Keratinocyte (primary cell): ENCODE measurements around the gene CYP2U1. TPM values are rescaled to one million over a fixed set of nuclear protein-coding genes. Genes with fewer than 3 reads are reported as not detected.

Experiments used
- DNase-seq: peaks from one replicate; pipeline ENCODE4 v3.0.0-alpha.2; 2011; ENCODE audit warnings: low read depth, missing footprints, low spot score
- FAIRE-seq: peaks from 2 replicates; lab custom pipeline; 2011; peaks lifted over from hg19 to GRCh38; lab: Jason Lieb, UNC
- H2AFZ ChIP-seq: 2 replicates; pipeline ENCODE4 v1.6.0; 2012; ENCODE audit warnings: low read length, control low read depth, inconsistent platforms; ENCODE audit not compliant: control insufficient read depth
- H3K27ac ChIP-seq: 2 replicates; pipeline ENCODE4 v1.5.1; 2011; ENCODE audit warnings: low read length; ENCODE audit not compliant: control insufficient read depth, insufficient read depth
- H3K27me3 ChIP-seq: 3 replicates; pipeline ENCODE4 v1.6.0; 2011; ENCODE audit warnings: low read length; ENCODE audit not compliant: control insufficient read depth, insufficient read depth; ENCODE audit errors: extremely low read depth
- H3K36me3 ChIP-seq, 2 experiments: 2 replicates in 1 of 2; 3 replicates in 1 of 2; pipeline ENCODE4 v1.5.1; 2011; ENCODE audit warnings: low read length in 2 of 2, mild to moderate bottlenecking in 1 of 2; ENCODE audit not compliant: control insufficient read depth in 2 of 2, insufficient read depth in 2 of 2; ENCODE audit errors: extremely low read depth in 1 of 2
- H3K4me1 ChIP-seq: 3 replicates; pipeline ENCODE4 v1.5.1; 2011; ENCODE audit warnings: low read length; ENCODE audit not compliant: control insufficient read depth, insufficient read depth; ENCODE audit errors: extremely low read depth
- H3K4me2 ChIP-seq: 3 replicates; pipeline ENCODE4 v1.6.0; 2011; ENCODE audit warnings: low read depth, low read length; ENCODE audit not compliant: control insufficient read depth, insufficient read depth; ENCODE audit errors: extremely low read depth
- H3K4me3 ChIP-seq, 3 experiments: fragments of 200-600 bp in 1 of 3; sonication (generic) in 1 of 3; 2 replicates in 2 of 3; 3 replicates in 1 of 3; pipeline ENCODE4 v1.5.1; 2011 to 2016; ENCODE audit warnings: low read length in 3 of 3, mild to moderate bottlenecking in 3 of 3, control low read depth in 2 of 3, inconsistent platforms in 1 of 3, low read depth in 1 of 3, mixed read lengths in 1 of 3, mixed run types in 1 of 3, moderate library complexity in 1 of 3; ENCODE audit not compliant: control insufficient read depth in 2 of 3, insufficient read depth in 2 of 3; ENCODE audit errors: extremely low read depth in 1 of 3
- H3K79me2 ChIP-seq: 2 replicates; pipeline ENCODE4 v1.6.0; 2012; ENCODE audit warnings: low read length; ENCODE audit not compliant: control insufficient read depth, insufficient read depth
- H3K9ac ChIP-seq: 3 replicates; pipeline ENCODE4 v1.6.0; 2011; ENCODE audit warnings: low read length; ENCODE audit not compliant: control insufficient read depth, insufficient read depth; ENCODE audit errors: extremely low read depth
- H3K9me1 ChIP-seq: 3 replicates; pipeline ENCODE4 v1.6.0; 2011; ENCODE audit warnings: low read length; ENCODE audit not compliant: control insufficient read depth, insufficient read depth; ENCODE audit errors: extremely low read depth
- H3K9me3 ChIP-seq: 2 replicates; pipeline ENCODE4 v1.5.1; 2012; ENCODE audit warnings: low read depth, low read length; ENCODE audit not compliant: control insufficient read depth
- H4K20me1 ChIP-seq: 3 replicates; pipeline ENCODE4 v1.6.0; 2011; ENCODE audit warnings: low read length; ENCODE audit not compliant: control insufficient read depth, insufficient read depth; ENCODE audit errors: extremely low read depth
- CTCF ChIP-seq, 3 experiments: IDR thresholded peaks in 1 of 3; conservative IDR thresholded peaks in 1 of 3; optimal IDR thresholded peaks in 1 of 3; 2 replicates in 2 of 3; 3 replicates in 1 of 3; pipeline versions ENCODE3 to v1.5.1; 2011; ENCODE audit warnings: low read length in 3 of 3, mild to moderate bottlenecking in 3 of 3, moderate library complexity in 2 of 3, control low read depth in 1 of 3, inconsistent platforms in 1 of 3; ENCODE audit not compliant: insufficient read depth in 2 of 3; ENCODE audit errors: extremely low read depth in 1 of 3
- EZH2 ChIP-seq: IDR thresholded peaks from one replicate; pipeline ENCODE4 v1.6.1; 2012; ENCODE audit warnings: inconsistent platforms, mild to moderate bottlenecking, low read length, moderate library complexity
- dilution Hi-C: fragments of 300-500 bp; cut with MboI; formaldehyde crosslinking; loops from one replicate; pipeline ENCODE4 v1.7.0; 2020; ENCODE audit warnings: low sequenced_read_pairs; ENCODE audit not compliant: extremely low pct_ligation_motif_present
- polyA plus RNA-seq, 5 experiments: library from polyadenylated mRNA; depleted of rRNA in 3 of 5; stranded (reverse) in 3 of 5; stranded (forward) in 1 of 5; unstranded in 1 of 5; fragments of >200 nt; gene quantifications; 1 replicate in 1 of 5; 2 replicates in 3 of 5; 3 replicates in 1 of 5; pipeline versions ENCODE4 v1.2.1 to v1.2.3, GENCODE V29; 2011 to 2012; ENCODE audit warnings: missing spikeins in 2 of 5, low read depth in 1 of 5, low replicate concordance in 1 of 5

Gene CYP2U1
- polyA plus RNA-seq, 1 donor (not counting 4 experiments of a cell fraction or from before 2014, with no cell fraction given): 3.4 TPM

- Histone ChIP-seq H3K9me1 (no peaks in the 10 kb centered on the region), H3K4me2 (no peak overlapping the region), H2AFZ (no peak overlapping the region), H3K4me1 (peaks cover 30% of the 10 kb centered on the region), H3K27ac (no peak overlapping the region), H3K27me3 (no peaks in the 10 kb centered on the region), H3K36me3 (peaks cover 2 to 8% of the 10 kb centered on the region in 2 experiments), H4K20me1 (no peaks in the 10 kb centered on the region), H3K9me3 (no peaks in the 10 kb centered on the region), H3K9ac (no peak overlapping the region), H3K4me3 (no peak overlapping the region), H3K79me2 (peaks cover 2% of the 10 kb centered on the region)
- DNase-seq: no peak
- dilution Hi-C loops: loop anchor here (25.0 kb wide), 1 partner anchor 138 kb away; no protein-coding TSS in a partner anchor
- peak; percentile 2 to 26 (median 17) for TF ChIP-seq CTCF (optimal IDR thresholded peaks at IDR 0.05 in 1 of 3, IDR thresholded peaks at IDR 0.05 in 1 of 3, conservative IDR thresholded peaks at IDR 0.05 in 1 of 3; ENCODE audit: extremely low read depth in 1 of 3, insufficient read depth in 2 of 3, low read length in 3 of 3)
- no peak for TF ChIP-seq EZH2
- peak; percentile 36 for FAIRE-seq
Observed at GRCh38 chr4:107900067-107900466, 31.3 kb upstream of the CYP2U1 start.

GRCh38 chr4:107900508-107900907 is 30.8 kb upstream of the CYP2U1 start:
- Histone ChIP-seq H4K20me1 (no peaks in the 10 kb centered on the region), H3K79me2 (peaks cover 2% of the 10 kb centered on the region), H3K27me3 (no peaks in the 10 kb centered on the region), H3K9me1 (no peaks in the 10 kb centered on the region), H3K9ac (no peak overlapping the region), H3K27ac (no peak overlapping the region), H3K36me3 (peaks cover 2 to 8% of the 10 kb centered on the region in 2 experiments), H3K4me3 (no peak overlapping the region), H3K4me1 (peaks cover 26% of the 10 kb centered on the region), H2AFZ (no peak overlapping the region), H3K9me3 (no peaks in the 10 kb centered on the region), H3K4me2 (no peak overlapping the region)
- DNase-seq (no peak), FAIRE-seq (no peak)
- TF ChIP-seq CTCF (optimal IDR thresholded peaks at IDR 0.05 in 1 of 3, IDR thresholded peaks at IDR 0.05 in 1 of 3, conservative IDR thresholded peaks at IDR 0.05 in 1 of 3; ENCODE audit: extremely low read depth in 1 of 3, insufficient read depth in 2 of 3, low read length in 3 of 3) (no peak), EZH2 (no peak)
- dilution Hi-C loops: loop anchor here (25.0 kb wide), 1 partner anchor 138 kb away; no protein-coding TSS in a partner anchor
